NCI-H2171 treated with DMSO at 0.1 percent for 48 hours (cell line): ENCODE measurements around the gene ZMYND19.
A peak's percentile ranks its signal among the peaks of the same experiment; 100 is the strongest.
"Not testable (repeated sequence)": the region's sequence is repeated elsewhere in the genome, so short reads cannot be mapped to it uniquely, and the experiment has no call there.

Experiments used
- DNase-seq: peaks from one replicate; lab custom pipeline; 2025; lab: John Stamatoyannopoulos, UW

ZMYND19 gene

DNA sequence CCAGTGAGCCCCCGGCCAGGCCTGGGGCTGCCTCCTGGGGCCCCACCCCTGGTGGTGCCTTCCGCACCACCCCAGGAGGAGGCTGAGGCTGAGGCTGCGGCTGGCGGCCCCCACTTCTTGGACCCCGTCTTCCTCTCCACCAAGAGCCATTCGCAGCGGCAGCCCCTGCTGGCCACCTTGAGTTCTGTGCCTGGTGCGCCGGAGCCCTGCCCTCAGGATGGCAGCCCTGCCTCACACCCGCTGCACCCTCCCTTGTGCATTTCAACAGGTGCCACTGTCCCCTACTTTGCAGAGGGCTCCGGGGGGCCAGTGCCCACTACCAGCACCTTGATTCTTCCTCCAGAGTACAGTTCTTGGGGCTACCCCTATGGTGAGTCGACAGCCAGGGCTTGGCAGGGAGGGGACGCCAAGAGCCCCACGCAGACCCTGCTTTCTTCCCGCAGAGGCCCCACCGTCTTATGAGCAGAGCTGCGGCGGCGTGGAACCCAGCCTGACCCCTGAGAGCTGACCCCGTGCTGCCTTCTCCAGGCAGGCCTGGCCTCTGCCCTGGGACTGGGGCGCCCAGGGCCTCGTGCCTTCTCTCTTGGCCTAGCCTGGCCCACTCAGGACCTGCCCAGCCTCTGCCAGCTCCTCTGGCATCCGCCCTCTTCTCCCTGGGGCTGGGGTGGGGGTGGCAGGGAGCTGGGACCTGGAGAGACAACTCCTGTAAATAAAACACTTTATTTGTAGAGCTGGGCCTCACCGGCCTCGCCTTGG lies 24.5 kb upstream of the ZMYND19 start:
- no peak for DNase-seq

DNA sequence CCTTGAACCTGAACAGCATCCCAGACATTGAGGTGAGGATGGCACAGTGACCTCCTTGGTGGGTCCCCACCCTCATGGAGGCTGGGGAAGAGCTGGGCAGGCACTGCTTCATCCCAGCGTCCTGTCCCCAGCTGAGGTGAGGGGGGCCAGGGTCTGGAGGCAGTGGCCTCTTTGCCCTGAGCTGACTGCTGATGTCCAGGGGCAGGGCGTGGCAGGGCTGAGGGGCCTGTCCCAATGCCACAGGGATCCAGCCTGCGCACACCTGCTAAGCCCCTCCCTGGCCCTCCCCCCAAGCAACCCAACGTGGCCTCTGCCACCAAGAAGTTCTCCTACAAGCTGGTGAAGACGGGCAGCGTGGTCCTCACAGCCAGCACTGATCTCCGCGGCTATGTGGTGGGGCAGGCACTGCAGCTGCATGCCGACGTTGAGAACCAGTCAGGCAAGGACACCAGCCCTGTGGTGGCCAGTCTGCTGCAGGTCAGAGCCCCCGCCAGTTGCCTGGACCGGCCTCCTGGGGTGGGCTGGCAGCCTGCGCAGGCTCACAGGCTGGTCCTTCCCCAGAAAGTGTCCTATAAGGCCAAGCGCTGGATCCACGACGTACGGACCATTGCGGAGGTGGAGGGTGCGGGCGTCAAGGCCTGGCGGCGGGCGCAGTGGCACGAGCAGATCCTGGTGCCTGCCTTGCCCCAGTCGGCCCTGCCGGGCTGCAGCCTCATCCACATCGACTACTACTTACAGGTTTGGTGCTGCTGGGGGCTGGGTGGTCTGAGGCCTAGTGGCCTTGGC lies 23.6 kb upstream of the ZMYND19 start:
- no peak for DNase-seq

DNA sequence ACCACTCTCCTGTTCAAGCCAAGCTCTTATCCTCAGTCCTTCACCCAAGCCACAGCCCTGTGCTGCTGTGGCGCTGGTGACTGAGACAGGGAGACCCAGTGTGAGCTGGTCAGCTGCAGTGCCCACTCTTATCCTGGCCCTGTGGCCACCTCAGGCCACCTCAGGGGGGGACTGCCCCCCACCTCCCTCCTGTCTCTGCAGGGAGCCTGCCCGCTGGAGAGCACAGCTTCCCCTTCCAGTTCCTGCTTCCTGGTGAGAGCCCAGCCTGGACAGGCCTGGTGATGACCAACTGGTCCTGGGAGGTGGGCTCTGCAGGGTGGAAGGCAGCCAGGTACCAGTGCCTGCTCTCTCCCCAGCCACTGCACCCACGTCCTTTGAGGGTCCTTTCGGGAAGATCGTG lies 22.9 kb upstream of the ZMYND19 start:
- DNase-seq: no peak

DNA sequence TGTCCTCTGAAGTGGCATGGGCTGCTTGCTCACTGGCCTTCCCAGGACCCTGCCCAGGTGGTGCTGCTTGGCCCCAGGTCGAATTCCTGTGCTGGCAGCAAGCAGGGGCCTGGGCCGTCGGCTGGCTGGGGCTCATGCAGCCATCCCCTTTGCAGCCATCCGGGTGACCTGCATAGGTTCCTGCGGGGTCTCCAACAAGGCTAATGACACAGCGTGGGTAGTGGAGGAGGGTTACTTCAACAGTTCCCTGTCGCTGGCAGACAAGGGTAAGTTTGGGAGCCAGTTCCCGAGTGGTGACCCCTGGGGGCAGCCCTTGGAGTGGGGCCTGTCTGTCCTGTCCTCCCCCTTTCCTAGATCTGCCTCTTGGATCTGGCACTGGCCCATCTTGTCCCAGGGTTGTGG lies 22.4 kb upstream of the ZMYND19 start:
- DNase-seq: no peak

GRCh38 chr9:137611623-137612609 lies 21.6 kb upstream of the ZMYND19 start:
- peak; percentile 72 for DNase-seq

DNA sequence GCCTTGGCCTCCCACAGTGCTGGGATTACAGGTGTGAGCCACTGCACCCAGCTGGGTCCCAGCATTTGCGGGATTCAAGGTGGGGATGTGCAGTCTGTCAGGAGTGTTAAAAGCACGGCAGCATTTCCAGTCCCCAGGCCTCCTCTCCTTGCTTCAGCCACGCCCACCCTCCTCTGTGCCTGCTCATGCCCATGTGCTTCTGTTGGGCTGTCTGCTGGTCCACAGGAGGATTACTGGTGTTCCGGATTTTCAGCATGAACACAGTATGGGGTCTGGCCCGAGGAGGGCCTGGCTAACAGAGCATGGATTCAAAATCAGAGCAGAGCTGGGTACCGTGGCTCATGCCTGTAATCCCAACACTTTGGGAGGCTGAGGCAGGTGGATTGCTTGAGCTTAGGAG lies 20.6 kb upstream of the ZMYND19 start:
- no peak for DNase-seq

DNA sequence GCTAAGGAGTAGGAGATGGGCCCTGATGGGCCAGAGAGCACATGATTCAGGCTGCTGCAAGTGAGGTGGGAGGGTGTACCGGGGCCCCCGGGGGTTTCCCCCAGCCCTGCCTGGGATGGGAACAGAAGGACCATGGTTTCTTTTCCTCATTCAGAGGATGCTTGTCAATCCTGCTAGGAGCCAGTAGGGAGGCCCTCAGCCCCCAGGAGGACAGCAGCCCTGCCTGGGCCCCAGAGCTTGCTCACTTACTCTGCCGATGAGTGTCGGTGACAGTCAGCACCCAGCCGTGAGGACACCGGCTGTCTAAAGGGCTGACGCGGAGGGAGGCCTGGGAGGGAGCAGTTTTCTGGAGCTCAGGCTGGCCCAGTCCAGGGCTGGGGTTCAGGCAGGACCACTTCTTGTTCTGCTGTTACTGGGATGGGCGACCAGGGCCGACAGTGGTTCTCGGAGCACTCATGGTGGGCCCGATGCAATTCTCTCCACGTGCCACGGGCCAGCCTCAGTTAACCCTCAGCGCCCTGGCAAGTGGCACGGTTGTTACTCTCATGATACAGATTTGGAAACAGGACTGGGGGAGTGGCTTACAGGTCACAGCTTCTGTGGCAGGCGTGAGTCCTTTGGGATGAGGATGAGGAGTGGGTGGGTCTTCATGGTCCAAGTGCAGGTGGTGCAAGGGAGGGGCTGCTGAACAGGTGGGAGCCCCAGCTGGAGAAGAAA lies 17.0 kb upstream of the ZMYND19 start:
- DNase-seq: no peak

GRCh38 chr9:137606734-137607138 lies 16.4 kb upstream of the ZMYND19 start:
- DNase-seq: no peak

DNA sequence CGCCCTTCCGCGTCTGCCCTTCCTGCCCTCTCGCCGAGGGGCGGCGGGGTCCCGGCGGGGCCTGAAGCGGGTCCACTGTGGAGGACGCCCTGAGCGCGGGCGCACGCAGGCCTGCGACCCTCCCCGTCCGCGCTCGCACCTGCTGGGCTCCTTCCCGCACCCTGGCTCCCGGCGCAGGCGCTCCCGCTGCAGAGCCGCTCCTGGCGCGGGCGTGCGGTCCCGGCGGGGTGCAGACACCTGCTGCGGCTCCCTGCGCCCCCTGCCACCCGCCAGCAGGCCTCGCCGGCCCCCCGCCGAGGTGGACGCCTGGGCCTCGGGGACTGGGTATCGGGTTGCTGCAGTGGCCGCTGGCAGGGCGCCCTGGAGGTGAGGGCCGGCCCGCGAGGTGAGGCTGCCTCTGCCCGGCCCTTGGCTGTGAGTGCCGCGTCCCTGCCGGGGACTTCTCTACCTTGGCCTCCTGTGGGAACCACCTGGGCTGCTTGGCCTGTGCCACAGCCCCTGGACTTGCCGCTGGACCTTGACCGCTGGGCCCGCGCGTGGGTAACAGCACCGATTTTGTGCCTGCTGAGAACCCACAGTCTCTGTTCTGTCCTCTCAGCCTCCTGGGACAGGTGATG lies 15.8 kb upstream of the ZMYND19 start:
- peak; percentile 33 for DNase-seq

DNA sequence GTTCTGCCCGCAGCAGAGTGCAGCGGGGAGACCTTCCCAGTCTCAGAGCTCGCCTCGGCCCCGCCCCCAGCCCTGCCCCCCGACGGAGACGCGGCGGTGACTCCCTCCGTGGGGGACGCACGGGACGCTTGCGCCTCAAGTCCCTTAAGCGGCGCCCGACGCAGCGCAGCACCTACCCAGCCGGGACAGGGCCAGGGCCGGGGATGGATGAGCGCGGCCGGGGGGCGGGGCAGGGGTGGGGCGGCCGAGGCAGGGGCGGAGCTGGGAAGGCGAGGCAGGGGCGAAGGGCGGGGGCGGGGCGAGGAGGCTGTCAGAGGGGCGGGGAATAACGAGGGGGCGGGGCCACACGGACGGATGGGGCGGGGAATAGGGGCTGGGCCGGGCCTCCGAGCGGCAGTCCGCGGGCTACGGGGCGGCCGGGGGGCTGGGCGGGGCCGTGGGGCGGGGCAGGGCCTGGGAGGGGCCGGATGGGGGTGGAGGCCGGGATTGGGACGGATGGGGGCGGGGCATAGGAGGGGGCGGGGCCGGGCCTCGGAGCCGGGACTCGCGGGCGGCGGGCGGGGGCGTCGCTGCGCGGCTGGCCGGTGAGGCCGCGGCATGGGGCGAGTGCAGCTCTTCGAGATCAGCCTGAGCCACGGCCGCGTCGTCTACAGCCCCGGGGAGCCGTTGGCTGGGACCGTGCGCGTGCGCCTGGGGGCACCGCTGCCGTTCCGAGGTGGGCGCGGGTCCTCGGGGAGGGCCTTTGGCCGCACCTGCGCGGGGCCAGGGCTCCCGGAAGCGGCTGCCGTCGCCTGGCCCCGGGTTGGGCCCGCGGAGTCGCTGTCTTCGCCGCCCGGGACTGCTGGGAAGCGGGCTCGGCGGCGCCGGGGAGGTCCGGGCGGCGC lies 15.1 kb upstream of the ZMYND19 start, which contains the start of gene ARRDC1:
TSS of gene ARRDC1 (plus strand) at position 566 of the 884 bp plus-strand sequence. CDS start at position 598, 32 bp downstream.
- peak; percentile 89 for DNase-seq

GRCh38 chr9:137604345-137605086 lies 14.2 kb upstream of the ZMYND19 start:
- no peak for DNase-seq

DNA sequence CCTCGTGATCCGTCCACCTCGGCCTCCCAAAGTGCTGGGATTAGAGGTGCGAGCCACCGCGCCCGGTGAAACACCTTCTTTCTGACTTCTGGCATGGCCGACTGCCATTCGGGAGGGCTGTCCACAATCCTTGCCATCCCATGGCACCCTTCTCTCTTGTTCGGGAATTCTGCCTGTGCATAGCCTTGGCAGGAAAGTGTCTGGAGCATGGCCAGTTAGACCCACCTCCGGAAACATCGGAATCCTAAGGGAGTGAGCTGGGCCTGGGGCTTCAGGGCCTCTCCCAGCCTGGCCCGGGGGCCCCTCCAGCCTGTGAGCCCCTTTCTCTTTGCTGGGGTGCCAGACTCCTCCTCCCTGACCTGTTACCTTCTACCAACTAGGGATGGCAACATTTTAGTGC lies 13.6 kb upstream of the ZMYND19 start:
- DNase-seq: no peak

- DNase-seq: peak; percentile 63
Measured at GRCh38 chr9:137602661-137603060, 12.3 kb upstream of the ZMYND19 start.

DNA sequence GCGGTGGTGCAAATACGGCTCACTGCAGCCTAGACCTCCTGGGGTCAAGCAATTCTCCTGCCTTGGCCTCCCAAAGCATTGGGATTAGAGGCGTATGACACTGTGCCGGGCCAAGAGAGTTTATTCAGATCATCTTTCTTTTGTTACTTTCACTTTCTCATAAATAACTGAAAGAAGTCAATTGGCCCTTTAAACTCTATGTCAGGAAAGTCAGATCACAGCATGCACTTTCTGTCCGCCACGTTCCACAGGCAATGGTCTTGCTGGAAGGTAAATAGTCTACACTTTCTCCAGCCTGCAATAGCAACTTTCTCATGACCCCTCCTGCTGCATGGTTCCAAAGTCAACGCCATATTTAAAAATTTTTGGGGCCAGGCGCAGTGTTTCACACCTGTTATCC lies 8.6 kb upstream of the ZMYND19 start:
- DNase-seq: no peak

DNA sequence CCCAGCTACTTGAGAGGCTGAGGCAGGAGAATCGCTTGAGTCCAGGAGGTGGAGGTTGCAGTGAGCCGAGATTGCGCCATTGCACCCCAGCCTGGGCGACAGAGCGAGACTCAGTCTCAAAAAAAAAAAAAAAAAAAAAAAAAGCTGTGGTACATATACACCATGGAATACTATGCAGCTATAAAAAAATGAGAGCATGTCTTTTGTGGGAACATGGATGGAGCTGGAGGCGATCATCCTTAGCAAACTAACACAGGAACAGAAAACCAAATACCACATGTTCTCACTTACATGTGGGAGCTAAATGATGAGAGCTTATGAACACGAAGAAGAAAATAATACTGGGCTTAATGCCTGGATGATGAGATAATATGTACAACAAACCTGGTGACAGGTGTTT lies 6.3 kb upstream of the ZMYND19 start:
- not testable (repeated sequence) for DNase-seq

DNA sequence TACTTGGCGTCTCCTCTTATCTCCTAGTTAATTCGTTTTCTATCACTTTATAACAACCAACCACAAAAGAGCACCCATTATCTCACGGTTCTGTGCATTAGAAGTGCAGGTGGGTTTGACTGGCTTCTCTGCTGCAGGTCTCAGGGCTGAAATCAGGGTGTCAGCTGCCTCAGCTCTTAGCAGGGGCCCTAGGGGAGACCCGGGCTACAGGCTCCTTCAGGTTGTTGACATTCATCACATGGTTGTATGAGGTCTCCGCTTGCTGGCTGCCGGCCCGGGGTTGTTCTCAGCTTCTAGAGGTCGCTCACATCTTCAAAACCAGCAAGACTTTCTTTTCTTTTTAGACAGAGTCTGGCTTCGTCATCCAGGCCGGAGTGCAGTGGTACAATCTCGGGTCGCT lies 2.9 kb upstream of the ZMYND19 start:
- DNase-seq: no peak

DNA sequence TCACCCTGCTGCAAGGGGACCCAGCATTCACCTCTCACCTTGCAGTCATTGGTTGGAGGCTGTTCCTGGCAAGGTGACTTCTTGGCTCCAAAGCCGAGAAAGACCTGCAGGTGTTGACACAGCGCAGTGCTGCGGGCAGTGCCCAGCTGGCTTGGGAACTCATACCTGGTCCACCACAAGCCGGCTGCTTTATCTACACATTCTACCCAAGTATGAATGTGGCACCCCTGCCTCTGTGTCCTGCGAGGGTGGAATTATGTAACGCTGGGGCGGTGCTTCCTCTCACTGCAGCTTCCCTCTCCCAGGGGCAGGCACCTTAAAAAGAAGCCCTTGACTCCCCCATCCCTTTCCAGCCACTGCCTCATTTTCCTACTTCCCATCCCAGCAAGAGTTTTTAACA lies 2.5 kb upstream of the ZMYND19 start:
- DNase-seq: no peak

DNA sequence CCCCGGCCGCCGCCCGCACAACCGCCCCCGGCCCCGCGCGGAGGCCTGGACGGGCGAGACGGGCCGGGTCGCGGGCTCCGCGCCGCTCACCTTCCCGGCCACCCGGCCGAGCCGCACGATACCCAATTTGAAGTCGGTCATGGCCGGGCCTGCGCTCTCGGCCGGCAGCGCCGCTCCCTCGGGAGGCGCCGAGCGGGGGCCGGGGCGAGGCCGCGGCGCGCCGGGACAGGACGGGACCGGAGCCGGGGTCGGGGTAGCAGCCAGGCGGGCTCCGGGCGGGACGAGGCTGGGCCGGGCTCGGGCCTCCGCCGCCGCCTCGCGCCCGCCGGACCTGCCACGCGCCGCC lies 216 bp downstream of the ZMYND19 start:
- DNase-seq: no peak

DNA sequence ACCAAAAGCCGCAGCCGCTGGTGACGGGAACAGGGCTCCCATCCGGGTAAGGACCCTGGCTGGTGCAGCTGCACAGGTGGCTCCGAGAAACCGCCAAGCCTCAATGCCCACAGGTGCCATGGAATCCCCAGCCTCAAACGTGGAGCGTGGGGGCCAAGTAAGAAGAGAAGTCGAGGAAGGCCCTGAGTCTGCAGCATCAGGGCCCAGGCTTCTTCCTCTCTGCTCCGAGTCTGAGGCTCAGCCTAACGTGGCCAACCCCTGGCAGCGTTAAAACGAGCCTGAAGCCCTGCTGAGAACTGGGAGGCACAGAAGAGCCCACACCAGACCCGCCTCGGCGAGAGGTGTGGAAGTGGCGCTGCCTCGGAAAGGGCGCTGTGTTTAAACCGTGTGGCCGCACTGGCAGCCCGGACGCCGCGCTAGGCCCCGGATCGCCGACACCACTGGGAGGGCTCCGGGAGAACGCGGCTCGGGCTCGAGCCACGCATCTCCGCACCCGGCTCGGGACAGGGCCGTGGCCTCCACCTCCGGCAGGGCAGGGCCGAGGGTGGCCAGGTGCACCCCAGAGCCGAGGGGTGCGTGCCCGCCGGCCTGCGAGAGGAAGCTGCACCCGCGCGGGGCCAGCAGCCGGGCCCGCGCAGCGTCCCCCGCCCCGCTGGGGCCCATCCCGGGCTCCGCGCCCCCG lies 730 bp downstream of the ZMYND19 start:
- no peak for DNase-seq
